GM21717 (cell line): ENCODE measurements around the gene TPX2.

Experiments used
- ATAC-seq: cut with Tn5 transposase; IDR thresholded peaks from one replicate; pipeline ENCODE4 v1.9.1; 2021; ENCODE audit warnings: mild to moderate bottlenecking, moderate library complexity; ENCODE audit not compliant: unreplicated experiment

The TPX2 gene

GRCh38 chr20:31705598-31706597 lies 33.2 kb upstream of the TPX2 start:
- peak; percentile 74 for ATAC-seq

DNA sequence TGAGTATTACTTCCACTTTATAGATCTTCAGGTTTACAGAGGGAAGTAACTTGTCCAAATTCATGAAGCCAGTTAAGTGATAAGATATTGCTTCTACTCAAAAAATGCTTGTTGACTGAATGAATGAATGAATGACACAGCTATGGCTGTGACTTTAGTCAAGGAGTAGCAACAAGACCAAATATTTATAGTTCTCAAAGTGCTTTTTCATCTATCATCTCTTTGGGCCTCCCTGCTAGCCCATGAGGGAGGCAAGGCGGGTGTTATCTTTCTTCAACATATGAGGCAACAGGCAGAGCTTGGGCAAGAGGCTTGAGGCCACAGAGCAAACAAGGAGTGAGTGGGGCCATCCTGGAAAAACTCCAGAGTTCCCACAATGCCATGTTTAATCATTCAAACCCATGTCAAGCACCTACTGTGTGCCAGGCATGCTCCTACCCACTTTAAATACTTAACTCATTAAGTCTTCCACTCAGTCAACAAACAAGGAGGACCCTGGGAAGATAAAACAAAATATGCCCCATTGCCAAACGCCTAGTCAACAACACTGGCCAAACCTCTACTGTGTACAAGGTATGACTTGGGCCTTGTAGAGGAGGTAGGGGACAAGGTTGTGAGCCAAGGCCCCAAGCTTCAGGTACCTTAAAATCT lies 32.4 kb upstream of the TPX2 start:
- ATAC-seq = no peak

DNA sequence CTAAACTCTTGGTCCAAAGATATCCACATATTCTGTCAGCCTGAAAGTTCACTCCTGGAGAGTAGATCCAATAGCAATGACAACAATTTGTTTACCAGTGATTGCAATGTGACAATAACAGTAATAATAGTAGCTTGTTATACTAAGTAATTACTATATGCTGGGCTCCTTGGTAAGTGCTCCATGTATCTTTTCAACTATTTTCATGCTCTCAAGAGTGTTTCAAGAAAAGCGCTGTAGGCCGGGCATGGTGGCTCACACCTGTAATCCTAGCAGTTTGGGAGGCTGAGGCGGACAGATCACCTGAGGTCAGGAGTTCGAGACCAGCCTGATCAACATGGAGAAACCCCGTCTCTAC lies 31.9 kb upstream of the TPX2 start:
- ATAC-seq = no peak

GRCh38 chr20:31707994-31708735 lies 30.9 kb upstream of the TPX2 start:
- ATAC-seq = no peak

DNA sequence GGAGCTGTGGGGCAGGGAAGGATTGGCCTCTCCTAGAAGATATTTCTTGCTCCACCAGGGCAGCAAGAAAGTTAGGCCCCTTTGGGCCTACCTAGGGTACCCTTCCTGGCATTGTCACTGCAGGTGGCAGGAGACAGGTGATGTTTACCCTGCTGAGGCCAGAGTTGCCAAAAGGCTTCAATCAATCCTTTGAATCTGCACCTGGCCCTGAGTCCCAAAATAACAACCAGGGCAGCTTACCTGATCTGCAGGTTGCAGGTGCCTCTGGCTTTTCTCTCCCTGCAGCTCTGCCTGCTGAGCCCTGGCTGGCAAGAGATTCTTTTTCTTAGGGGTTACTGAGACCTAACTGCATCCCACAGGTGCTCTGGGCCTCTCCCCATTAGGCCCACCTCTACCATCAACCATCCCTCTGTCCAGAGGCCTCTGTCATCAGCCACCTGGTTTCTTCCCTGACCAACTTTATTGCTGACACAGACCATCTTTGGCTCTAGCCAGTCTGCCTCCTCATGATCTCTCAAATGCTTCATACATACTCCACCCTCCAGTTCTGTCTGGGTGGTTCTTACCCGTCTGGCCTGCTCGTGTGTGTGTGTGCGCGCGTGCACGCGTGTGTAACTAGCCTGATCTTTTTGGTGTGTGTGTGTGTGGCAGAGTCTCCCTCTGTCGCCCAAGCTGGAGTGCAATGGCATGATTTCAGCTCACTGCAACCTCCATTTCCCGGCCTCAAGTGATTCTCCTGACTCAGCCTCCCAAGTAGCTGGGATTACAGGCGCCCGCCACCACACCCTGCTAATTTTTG lies 30.2 kb upstream of the TPX2 start:
- ATAC-seq = no peak

DNA sequence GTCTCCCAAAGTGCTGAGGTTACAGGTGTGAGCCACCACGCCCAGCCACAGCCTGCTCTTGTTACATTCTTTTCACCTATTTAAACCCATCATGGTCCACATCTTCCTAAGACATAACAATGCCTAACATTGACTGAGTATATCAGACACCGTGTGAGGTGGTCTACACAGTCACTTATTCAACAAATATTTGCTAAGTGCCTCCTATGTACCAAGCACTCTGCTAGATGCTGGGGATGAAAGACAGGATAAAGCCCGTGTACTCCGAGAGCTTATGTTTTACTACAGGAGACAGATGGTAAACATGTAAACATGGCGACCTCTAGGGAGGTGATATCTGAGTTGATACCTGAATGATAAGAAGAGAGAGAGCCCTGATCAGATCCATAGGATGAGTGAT lies 29.2 kb upstream of the TPX2 start:
- no peak for ATAC-seq

DNA sequence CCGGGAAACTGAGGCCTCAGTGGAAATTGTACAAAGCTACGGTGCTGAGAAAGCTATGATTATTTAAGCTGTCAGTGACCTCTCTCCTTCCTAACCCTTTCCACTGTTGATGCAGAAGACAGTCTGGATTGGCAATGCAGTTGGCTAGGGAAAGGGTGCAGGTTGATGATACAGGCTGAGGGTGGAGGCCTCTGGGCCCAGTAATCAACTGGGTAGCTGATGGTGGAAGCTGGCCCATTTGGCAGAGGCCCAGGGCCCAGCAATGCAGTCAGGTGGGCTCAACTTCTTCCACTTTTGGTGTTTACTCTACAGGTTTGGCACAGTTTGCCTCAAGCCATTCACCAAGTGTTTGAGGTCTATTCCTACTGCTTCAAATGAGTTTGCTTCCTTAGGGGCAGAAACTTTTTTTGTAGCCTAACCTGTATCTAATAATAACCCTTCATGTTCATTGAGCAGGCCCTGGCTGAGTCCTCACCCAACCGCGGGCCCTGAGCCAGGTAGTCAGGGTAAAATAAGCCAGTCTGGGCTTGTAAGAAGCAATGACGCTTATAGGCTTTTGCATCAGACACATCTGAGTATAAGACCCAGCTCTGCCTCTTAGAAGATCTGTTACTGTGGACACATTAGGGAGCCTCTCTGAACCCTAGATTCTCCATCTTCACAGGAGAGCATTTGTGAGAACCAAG lies 28.5 kb upstream of the TPX2 start:
- ATAC-seq = no peak

DNA sequence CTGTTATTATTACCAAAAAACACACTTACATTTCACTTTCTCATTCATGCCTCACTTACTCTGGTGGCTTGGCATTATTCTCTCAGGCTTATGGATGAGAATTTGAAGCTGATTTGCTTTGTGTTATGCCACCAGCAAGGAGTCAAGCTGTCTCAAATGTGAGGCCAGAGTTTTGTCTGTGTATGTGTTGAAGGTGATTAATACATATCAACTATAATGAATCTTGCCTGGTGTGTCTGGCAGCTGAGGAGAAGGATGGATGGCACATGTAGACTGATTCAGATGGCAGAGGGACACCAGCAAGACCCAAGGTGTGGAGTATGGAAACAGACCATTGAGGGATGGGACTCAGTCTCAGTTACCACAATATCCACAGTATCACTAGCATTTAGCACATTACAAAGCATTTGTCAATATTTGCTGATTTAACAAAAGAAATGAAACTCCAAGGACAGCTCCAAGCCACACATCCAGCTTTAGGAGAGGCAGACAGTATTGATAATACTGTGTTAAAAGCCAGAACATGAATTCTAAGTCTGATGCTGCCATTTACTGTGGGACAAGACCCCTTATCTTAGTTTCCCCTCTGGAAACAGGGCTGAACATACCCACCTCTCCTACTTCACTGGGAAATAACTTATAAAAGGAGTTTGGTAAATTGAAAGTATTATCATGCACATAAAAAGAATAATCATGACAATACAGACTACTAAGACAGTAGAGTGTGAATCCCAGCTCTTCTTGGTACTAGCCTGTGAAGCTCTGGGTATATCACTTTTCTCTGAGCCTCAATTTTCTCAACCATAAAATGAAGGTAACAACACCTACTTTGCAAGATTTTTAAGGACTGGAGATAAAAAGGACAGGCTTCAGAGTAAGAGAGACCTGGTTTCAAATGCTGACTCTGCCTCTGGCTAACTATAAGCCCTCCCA lies 27.6 kb upstream of the TPX2 start:
- ATAC-seq = no peak

DNA sequence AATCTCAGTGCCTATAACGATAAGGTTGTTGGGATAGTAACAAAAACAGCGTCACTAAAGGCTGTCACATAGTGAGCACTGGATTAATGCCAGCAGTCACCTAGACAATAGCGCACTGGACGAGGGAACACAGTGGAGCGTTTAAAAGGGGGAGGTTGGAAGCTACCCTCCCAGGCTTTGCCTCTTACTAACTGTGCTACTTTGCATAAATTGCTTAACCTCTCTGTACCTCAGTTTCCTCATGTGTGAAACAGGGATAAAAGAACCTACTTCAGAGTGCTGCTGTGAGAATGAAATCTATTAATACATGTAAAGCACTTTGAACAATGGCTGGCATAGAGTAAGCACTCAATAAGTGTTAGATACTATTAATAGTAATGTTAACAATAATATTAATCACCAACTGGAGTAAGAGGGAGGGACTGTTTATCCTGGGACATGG lies 27.0 kb upstream of the TPX2 start:
- ATAC-seq = no peak

- ATAC-seq = no peak
These were observed 26.4 kb upstream of the TPX2 start for GRCh38 chr20:31712564-31713311.

- ATAC-seq = no peak
These were observed 25.5 kb upstream of the TPX2 start for GRCh38 chr20:31713312-31714273.

- ATAC-seq = no peak
These were observed 23.3 kb upstream of the TPX2 start for GRCh38 chr20:31715766-31716165.

- no peak for ATAC-seq
These were observed 22.7 kb upstream of the TPX2 start for GRCh38 chr20:31716351-31716750.

- ATAC-seq = no peak
These were observed 22.1 kb upstream of the TPX2 start for GRCh38 chr20:31716818-31717477.

- ATAC-seq = peak; percentile 38
These were observed 21.4 kb upstream of the TPX2 start for GRCh38 chr20:31717478-31718201.
